ENCODE data around the gene PXN.
"Not testable (repeated sequence)": the region's sequence is repeated elsewhere in the genome, so short reads cannot be mapped to it uniquely, and the experiment has no call there.

The PXN gene

GRCh38 chr12:120241561-120242274 lies 23.8 kb downstream of the PXN start:
- DNase-seq (ENCODE audit: low read depth in 2 of 2) = no peak

DNA sequence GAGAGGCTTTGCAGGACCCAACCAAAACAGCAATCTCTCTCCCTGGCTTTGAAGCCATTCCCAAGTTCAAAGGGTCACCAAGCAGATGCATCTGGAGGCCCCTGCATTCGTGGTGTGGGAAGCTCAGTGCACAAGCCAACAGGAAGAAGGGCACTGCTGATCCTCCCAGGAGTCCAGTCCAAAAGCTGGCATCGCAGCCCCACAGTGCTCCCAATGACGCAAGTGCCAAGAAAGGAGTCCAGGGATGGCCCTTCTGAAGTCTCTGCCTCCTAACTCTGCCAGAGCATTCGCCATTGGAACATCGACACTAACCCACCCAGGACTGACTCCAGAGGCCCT lies 25.1 kb downstream of the PXN start:
- DNase-seq (ENCODE audit: low read depth in 2 of 2) = no peak

GRCh38 chr12:120239776-120240494 lies 25.6 kb downstream of the PXN start:
- DNase-seq (ENCODE audit: low read depth in 2 of 2) = no peak

DNA sequence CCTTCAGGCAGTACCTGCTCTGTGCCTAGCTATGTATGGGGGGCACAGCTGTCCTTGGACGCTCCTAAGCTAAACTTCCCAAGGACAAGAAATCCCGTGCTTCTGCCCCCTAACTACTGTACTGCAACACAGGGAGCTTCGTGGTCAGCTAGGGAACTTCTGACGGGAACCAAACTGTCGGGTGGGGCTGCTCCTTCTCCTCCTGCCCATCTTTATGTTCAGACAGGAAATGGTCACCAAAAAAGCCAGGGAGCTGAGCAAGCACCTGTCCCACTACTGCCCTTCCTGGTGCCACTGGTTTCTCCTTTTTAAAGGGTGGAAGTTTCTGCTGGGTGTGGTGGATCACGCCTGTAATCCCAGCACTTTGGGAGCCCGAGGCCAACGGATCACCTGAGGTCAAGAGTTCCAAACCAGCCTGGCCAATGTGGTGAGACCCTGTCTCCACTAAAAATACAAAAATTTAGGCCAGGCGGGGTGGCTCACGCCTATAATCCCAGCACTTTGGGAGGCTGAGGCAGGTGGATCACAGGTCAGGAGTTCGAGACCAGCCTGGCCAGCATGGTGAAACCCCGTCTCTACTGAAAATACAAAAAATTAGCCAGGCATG lies 26.6 kb downstream of the PXN start:
- DNase-seq (ENCODE audit: low read depth in 2 of 2) = no peak

DNA sequence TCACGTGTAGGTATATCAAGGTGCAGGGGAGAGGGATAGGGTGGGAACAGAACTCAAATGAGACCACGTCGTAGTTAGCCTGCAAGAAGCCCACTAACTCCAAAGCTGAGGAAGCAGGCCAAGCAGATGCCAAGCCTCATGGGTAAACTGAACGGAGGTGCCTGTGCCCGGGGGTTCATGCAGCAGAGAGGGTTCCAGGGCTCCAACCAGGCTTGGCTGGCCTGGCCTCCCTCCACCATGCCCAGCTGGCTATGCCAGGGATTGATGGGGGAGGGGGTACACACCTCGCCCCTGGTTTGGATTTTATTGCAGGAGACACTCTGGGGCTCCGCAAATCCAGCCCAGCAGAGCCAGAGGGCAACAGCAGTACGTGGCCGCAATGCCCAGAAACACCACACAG lies 27.3 kb downstream of the PXN start:
- DNase-seq (ENCODE audit: low read depth in 2 of 2) = no peak

GRCh38 chr12:120237360-120238171 lies 28.0 kb downstream of the PXN start:
- no peak for DNase-seq (ENCODE audit: low read depth in 2 of 2)

DNA sequence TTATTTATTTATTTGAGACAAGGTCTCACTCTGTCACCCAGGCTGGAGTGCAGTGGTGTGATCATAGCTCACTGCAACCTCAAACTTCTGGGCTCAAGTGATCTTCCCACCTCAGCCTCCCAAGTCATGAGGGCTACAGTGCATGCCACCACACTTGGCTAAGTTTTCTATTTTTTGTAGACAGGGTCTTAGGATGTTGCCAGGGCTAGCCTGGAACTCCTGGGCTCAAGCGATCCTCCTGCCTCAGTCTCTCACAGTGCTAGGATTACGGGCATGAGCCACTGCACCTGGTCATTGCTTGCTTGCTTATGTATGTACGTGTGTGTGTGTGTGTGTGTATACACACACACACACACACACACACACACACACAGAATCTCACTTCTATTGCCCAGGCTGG lies 28.7 kb downstream of the PXN start:
- not testable (repeated sequence) for DNase-seq (ENCODE audit: low read depth in 2 of 2)

DNA sequence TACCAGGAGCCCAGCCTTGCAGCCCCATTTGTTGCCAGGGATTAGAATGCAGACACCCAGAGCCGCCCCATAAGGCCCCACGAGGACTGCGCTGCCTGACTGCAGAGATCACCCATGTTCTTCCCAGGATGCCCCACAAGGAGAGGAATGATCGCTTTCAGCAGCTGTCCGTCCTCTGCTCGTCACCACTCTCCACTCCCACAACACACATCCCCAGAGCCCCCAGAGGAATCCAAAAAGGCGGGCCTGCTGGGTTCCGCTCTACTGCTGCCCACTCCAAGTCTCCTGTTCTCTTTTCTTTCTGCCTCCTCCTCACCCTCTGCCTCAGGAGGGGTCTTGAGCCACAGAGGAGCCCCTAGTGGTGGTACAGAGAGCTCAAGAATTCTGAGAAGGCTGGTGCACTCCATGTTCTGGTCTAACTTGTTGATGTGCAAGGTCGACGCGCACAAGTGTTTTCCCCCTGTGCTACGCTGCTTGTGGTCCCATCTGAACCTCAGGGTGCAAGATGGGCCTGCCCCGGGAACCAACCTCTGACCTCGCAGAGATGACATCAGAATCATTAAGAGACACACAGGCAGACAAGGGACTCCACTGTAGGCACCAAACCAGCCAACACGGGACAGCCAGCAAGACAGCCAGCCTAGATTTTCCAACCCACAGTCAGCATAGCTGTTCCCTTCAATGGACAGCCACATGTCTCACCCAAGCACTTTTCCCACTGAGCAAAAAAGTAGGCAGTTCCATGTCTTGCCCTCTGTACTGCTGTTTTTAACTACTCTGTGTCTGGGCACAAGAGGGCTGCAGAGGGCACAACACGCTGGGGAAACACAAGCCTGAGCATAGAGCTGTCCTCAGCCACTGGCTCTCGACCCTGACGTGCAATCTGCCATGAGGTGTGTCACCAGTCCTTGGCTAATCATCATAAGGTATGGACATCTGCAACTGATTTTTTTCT lies 29.9 kb downstream of the PXN start:
- no peak for DNase-seq (ENCODE audit: low read depth in 2 of 2)

DNA sequence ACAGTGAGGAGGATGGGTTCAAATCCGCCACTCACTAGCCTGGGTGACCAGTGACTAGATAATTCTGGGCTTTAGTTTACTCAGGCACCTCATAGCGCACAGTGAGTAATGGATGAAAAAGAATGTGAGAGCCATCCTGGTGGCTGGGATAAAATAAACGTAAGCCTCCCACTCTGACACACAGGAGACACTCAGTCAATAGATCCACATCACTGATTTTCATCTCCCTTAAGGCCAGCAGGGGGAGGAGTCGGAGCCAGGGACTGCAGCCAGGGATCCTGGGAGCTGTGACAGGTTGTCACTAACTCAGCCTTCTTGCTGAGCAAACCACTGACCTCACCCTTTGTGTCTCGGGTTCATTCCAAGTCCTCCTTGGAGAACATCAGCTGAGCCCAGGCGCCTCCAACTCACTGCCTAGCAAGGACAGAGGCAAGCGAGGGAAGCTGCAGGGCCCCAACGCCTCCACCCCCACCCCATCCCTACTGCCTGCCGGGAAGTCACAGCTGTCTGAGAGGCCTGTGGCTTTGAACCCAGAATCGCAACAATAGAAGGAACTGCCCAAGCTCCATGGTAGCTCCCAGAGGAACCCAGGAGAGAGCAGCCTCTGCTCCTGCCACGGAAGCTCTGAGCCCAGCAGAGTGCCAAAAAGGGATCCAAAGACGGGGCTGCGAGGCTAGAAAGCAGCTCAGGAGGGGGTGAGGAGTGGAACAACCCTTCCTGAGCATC lies 30.7 kb downstream of the PXN start:
- no peak for DNase-seq (ENCODE audit: low read depth in 2 of 2)

DNA sequence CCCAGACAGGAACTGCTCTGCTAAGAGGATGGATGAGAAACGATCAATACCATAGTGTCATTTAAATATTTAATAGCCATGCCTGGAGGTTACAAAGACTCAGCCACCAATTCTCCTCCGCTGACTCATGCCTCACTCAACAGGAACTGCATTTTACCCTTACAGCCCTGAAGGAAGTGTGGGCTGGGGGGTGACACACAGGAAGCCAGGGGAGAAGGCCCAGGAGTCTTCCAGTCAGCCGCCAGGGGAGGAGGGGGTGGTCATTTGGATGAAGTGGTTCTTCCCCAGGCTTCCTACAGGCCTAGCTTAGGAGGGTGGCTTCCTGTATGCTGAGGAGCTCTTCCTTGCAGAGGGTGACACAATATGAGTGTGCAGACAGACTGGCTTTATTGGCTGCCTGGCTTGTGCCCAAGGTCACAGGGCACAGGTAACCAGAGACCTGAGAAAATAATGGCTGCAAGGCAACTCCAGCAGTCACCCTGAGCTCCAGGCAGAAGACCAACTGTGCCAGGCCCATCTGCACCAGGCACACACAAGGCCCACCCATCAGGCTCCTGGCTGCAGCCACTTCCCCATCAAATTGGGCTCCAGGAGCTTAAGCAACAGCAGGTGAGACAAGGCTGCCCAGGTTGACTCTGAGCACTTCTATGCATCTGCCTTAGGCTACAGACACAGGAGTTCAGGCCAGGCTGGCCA lies 34.1 kb downstream of the PXN start:
- DNase-seq (ENCODE audit: low read depth in 2 of 2) = peak; percentile 68 to 80

DNA sequence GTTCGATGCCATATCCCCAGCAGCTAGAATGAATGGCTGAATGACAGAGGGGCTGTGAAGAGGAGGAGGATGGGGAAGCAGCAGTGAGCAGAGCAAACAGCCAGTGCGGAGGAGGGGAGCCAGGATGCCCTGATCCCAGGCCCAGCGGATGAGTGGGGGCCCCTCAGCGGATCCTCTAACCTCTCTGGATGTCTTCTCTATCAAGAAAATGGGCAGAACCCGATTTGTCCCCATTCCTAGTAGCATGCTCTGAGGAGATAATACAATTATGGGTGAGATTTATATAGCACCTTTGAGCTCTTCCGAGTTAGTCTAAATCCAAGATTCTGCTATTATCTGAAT lies 34.6 kb downstream of the PXN start:
- DNase-seq (ENCODE audit: low read depth in 2 of 2) = no peak

DNA sequence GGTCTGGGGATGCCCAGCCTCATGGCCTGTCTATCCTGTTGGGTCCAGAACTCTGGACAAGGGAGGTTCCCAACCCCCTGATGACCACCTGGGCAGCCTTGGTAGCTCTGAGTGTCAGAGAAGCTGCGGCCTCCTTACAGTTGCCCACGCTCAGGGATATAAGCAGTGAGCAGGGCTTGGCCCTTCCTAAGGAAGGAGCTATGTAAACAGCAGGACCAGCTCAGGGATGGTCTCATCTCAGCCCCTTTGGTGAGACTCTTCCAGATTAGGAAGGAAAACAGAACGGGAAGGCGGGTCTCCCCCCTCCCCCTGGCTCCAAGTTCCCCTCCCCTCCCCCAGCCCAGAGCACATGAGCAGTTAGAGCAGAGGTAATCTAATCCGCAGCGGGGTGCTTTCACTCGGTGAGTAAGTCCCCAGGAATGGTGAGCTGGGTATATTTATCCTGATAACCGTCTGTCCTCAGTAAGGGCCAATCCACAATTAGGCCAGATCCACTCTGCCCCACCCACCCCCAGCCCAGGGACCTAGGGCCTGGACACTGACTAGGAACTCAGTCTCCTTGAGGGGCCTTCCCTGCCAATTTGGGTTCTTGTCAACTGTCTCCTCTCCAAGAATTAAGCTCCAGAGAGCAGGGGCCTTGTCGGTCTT lies 35.1 kb downstream of the PXN start:
- DNase-seq (ENCODE audit: low read depth in 2 of 2) = no peak

GRCh38 chr12:120229487-120230325 lies 35.8 kb downstream of the PXN start:
- no peak for DNase-seq (ENCODE audit: low read depth in 2 of 2)

GRCh38 chr12:120229071-120229486 lies 36.5 kb downstream of the PXN start:
- no peak for DNase-seq (ENCODE audit: low read depth in 2 of 2)

DNA sequence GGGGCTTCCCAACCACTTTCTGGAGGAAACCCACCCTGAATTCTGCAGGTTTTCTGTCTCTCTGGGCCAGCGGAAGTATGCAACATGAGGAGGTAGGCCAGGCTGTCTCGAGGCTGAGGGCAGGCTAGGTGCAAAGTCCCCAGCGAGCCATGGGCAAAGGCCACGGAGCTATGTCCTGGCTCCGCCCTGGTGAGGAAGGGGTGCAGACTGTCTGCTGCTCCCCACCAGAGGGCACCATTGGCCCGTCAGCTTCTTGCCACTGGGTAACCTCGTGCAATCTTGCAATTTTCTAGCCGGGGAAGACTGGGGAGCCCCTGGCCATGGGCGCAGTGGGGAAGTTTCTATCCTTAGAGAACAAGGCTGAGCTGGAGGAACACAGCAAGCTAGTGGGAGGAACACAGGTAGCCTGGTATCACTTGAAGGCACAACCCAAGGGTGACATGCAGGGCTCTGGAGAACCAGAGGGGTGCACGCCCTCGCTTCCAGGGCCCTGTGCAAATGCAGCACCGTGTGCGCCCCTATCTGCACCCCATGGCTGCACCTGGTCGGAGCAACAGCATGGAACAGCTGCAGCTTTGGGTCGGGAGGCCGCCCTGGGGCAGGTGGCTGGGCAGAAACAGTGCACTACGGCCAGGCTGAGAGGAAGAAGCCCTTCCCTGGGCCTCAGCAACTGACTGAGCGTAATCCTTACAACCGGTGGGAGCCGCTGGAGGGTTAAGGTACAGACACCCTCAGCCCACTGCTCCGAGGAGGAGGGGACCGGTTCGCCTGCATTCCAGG lies 37.0 kb downstream of the PXN start:
- DNase-seq (ENCODE audit: low read depth in 2 of 2) = peak; percentile 77 to 92

GRCh38 chr12:120228041-120228290 lies 37.6 kb downstream of the PXN start:
- no peak for DNase-seq (ENCODE audit: low read depth in 2 of 2)

DNA sequence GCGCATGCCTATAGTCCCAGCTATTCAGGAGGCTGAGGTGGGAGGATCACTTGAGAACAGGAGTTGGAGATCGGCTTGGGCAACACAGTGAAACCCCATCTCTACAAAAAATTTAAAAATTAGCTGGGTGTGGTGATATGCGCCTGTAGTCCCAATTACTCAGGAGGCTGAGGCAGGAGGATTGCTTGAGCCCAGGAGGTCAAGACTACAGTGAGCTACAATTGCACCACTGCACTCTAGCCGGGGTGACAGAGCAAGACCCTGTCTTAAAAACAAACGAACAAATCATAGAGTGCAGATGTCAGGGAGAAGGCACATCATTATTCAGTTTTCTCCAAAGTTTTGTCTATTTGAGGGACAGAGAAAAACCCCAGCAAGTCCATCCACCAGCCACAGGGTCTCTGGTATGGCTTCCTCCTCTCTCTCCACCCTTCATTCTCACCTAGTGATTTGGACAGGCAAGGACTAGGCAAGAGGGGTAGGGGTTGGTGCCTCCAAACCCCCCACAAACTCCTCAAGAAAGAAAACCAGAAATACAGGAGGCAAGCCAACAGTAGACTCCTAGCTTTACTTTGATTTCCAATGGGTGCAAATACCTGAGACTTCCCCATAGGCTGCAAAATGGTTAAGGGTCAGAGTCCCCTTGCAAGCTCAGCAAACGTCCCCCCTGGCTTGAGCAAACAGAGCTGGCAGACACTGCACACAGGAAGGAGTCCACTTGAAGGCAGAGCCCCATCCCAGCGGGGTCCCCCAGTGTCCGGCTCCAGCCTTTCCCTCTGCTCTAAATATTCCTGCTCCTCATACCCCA lies 38.1 kb downstream of the PXN start:
- no peak for DNase-seq (ENCODE audit: low read depth in 2 of 2)

Data from stimulated activated CD4-positive, alpha-beta T cell treated with anti-CD3 and anti-CD28 coated beads, Interleukin-12 subunit alpha, Interleukin-12 subunit beta, amount 100 ng/mL, for 24 hours (primary cell).